Ovary (tissue), 3 donors: Measurements from ENCODE around the gene XPNPEP2.

Experiments
- POLR2A ChIP-seq: fragments of 450-650 bp; IDR thresholded peaks from one replicate; pipeline ENCODE4 v1.6.1; 2017; ENCODE audit warnings: antibody characterized with exemption, mild to moderate bottlenecking, moderate library complexity
- TF ChIP-seq, protein P1 (sequence below), 3 donors: fragments of 450-650 bp in 2 of 3; fragments of 200-600 bp in 1 of 3; IDR thresholded peaks; one replicate each; pipeline versions ENCODE4 v1.5.1 to v1.8.0; 2016 to 2022; ENCODE audit warnings: antibody characterized with exemption in 3 of 3, mild to moderate bottlenecking in 1 of 3
- donor health status: DM: no; HTN: no; CAD: no.

GRCh38 chrX:129731228-129731627, 7.6 kb upstream of the XPNPEP2 start:
- TF ChIP-seq, protein P1, sequence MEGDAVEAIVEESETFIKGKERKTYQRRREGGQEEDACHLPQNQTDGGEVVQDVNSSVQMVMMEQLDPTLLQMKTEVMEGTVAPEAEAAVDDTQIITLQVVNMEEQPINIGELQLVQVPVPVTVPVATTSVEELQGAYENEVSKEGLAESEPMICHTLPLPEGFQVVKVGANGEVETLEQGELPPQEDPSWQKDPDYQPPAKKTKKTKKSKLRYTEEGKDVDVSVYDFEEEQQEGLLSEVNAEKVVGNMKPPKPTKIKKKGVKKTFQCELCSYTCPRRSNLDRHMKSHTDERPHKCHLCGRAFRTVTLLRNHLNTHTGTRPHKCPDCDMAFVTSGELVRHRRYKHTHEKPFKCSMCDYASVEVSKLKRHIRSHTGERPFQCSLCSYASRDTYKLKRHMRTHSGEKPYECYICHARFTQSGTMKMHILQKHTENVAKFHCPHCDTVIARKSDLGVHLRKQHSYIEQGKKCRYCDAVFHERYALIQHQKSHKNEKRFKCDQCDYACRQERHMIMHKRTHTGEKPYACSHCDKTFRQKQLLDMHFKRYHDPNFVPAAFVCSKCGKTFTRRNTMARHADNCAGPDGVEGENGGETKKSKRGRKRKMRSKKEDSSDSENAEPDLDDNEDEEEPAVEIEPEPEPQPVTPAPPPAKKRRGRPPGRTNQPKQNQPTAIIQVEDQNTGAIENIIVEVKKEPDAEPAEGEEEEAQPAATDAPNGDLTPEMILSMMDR (IDR thresholded peaks at IDR 0.05), result no peak
- TF ChIP-seq POLR2A, result no peak
